ENCODE results near the gene ARL4C. TPM values are rescaled to one million over a fixed set of nuclear protein-coding genes. Genes with fewer than 3 reads are reported as not detected.
A peak's percentile ranks its signal among the peaks of the same experiment; 100 is the strongest.

The ARL4C gene
- polyA plus RNA-seq, 1 of the 3 experiments (the other 2 are of a cell fraction) = 24.0 TPM

DNA sequence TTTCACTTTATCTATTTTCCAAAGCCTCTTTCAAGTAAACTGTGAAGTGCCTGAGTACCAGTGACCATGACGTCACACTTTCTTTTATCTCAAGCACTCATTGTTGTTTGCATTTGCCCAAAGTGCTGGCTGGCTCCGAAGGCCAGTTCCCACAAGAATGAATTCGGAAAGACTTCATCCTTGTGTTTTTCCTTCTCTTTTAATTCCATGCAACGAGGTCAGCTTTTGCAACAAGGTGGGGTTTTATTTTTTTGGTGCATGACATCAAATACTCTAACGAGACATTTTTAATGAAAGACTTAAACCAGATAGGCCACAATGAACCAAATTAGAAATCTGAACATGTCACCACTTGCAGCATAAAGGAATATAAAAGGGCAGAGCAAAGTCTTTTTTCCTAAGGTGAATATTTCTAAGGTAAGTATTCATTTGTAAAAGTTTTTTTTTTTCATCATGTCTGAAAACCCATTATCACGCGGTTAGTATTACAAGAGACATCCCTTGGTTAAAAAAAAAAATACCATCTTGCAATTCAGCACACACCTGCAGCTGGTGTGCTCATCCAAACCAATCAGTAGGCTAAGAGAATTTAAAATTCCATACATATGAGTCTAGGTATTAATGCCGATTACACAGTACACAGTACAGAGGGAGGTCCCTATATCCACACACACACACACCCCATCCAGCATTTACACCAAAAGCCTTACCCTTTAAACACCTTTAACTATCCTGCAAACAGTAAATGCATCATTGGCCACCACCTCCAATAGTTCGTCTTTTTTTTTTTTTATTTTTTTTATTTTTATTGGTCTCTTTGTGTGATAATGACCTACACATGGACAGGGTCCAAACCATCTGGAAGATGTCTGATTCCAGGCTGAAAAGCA, 2.3 kb downstream of the ARL4C start:
- Histone ChIP-seq H3K9me3 (no peaks in the 10 kb centered on the region), H3K27me3 (ENCODE audit: insufficient read depth) (no peaks in the 10 kb centered on the region), H2AFZ (ENCODE audit: low read depth) (no peak overlapping the region), H3K9me2 (no peaks in the 10 kb centered on the region), H3K4me2 (peak overlapping the region; percentile 94), H3K36me3 (replicated peaks in 1 of 2; ENCODE audit: control insufficient read depth in 1 of 2, insufficient read depth in 2 of 2, low read length in 1 of 2) (peaks cover 0 to 4% of the 10 kb centered on the region in 2 experiments), H3K4me1 (ENCODE audit: control insufficient read depth in 1 of 2, insufficient read depth in 2 of 2, low read depth in 1 of 2, low read length in 1 of 2) (peaks cover 0 to 21% of the 10 kb centered on the region in 2 experiments; a peak in 2 of 4 replicates), H3K4me3 (ENCODE audit: low read depth in 2 of 2, low read length in 1 of 2) (peak overlapping the region; percentile 70 to 90), H3K79me2 (ENCODE audit: insufficient read depth) (peaks cover 56% of the 10 kb centered on the region), H3F3A (replicated peaks; ENCODE audit: insufficient read depth) (peaks cover 5% of the 10 kb centered on the region), H3K27ac (ENCODE audit: low read depth in 2 of 2, low read length in 1 of 2) (peak overlapping the region; percentile 13 to 76; a peak in 1 of 4 replicates), H3K9ac (peak overlapping the region; percentile 80), H4K20me1 (ENCODE audit: insufficient read depth) (peaks cover 50% of the 10 kb centered on the region)
- ChIA-PET CTCF (interaction anchor here (0.6 to 5.0 kb wide), 7 partner anchors 28 to 359 kb away, joined by 3 to 39 read pairs (median 4); no protein-coding TSS in a partner anchor), POLR2A (no interaction called here)
- WGBS (ENCODE audit: low lambda C conversion rate) = 17% methylated on average over 9 of the region's 9 CpGs
- DNase-seq = no peak
- TF ChIP-seq NFIC (IDR thresholded peaks at IDR 0.05; ENCODE audit: borderline replicate concordance) = peak; percentile 27; the same call in 1 of the 2 replicates
- no peak for TF ChIP-seq JUND (IDR thresholded peaks at IDR 0.05)
- TF ChIP-seq RCOR1 (IDR thresholded peaks at IDR 0.05; ENCODE audit: low read length) = no peak
- no peak for TF ChIP-seq RXRA (IDR thresholded peaks at IDR 0.05; ENCODE audit: borderline replicate concordance, low read depth)

DNA sequence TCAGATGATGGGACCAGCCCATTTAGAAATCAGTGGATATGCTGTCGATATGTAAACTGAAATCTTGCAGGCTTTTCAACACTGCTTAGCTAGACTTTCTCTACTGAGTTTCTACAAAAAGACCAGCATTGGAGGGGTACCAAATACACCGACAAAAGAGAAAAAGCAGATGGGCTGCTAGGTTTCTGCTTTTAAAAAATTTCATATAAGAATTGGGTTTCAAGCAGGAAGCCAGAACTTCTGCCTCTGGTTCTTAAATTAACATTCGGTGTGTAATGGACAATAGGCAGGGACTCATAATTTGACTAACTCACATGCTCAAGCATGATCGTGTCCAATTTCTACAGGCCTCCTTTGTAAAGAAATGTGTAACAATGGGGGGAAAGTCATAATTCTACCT, 3.1 kb downstream of the ARL4C start:
- Histone ChIP-seq H3K4me3 (ENCODE audit: low read depth in 2 of 2, low read length in 1 of 2) (peak overlapping the region; percentile 70 to 90), H2AFZ (ENCODE audit: low read depth) (no peak overlapping the region), H3K79me2 (ENCODE audit: insufficient read depth) (peaks cover 57% of the 10 kb centered on the region), H3F3A (replicated peaks; ENCODE audit: insufficient read depth) (peaks cover 5% of the 10 kb centered on the region), H3K4me1 (ENCODE audit: control insufficient read depth in 1 of 2, insufficient read depth in 2 of 2, low read depth in 1 of 2, low read length in 1 of 2) (peaks cover 0 to 21% of the 10 kb centered on the region in 2 experiments; a peak in 2 of 4 replicates), H3K27me3 (ENCODE audit: insufficient read depth) (no peaks in the 10 kb centered on the region), H4K20me1 (ENCODE audit: insufficient read depth) (peaks cover 50% of the 10 kb centered on the region), H3K9me3 (no peaks in the 10 kb centered on the region), H3K9ac (peak overlapping the region; percentile 80), H3K27ac (ENCODE audit: low read depth in 2 of 2, low read length in 1 of 2) (no peak overlapping the region; a peak in 1 of 4 replicates), H3K4me2 (peak overlapping the region; percentile 94), H3K36me3 (replicated peaks in 1 of 2; ENCODE audit: control insufficient read depth in 1 of 2, insufficient read depth in 2 of 2, low read length in 1 of 2) (peaks cover 0 to 4% of the 10 kb centered on the region in 2 experiments), H3K9me2 (no peaks in the 10 kb centered on the region)
- ChIA-PET CTCF (interaction anchor here (1.0 to 4.3 kb wide), 2 partner anchors 51 to 204 kb away, joined by 4 to 27 read pairs; no protein-coding TSS in a partner anchor), POLR2A (no interaction called here)
- WGBS (ENCODE audit: low lambda C conversion rate) = 42% methylated on average over 4 of the region's 4 CpGs
- TF ChIP-seq RCOR1 (IDR thresholded peaks at IDR 0.05; ENCODE audit: low read length) = no peak
- TF ChIP-seq, protein P1, sequence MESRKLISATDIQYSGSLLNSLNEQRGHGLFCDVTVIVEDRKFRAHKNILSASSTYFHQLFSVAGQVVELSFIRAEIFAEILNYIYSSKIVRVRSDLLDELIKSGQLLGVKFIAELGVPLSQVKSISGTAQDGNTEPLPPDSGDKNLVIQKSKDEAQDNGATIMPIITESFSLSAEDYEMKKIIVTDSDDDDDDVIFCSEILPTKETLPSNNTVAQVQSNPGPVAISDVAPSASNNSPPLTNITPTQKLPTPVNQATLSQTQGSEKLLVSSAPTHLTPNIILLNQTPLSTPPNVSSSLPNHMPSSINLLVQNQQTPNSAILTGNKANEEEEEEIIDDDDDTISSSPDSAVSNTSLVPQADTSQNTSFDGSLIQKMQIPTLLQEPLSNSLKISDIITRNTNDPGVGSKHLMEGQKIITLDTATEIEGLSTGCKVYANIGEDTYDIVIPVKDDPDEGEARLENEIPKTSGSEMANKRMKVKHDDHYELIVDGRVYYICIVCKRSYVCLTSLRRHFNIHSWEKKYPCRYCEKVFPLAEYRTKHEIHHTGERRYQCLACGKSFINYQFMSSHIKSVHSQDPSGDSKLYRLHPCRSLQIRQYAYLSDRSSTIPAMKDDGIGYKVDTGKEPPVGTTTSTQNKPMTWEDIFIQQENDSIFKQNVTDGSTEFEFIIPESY (IDR thresholded peaks at IDR 0.05; ENCODE audit: borderline replicate concordance, low read depth) = no peak
- TF ChIP-seq POLR2AphosphoS5 (IDR thresholded peaks at IDR 0.05; ENCODE audit: low read depth, low read length) = no peak
- TF ChIP-seq, protein P2, sequence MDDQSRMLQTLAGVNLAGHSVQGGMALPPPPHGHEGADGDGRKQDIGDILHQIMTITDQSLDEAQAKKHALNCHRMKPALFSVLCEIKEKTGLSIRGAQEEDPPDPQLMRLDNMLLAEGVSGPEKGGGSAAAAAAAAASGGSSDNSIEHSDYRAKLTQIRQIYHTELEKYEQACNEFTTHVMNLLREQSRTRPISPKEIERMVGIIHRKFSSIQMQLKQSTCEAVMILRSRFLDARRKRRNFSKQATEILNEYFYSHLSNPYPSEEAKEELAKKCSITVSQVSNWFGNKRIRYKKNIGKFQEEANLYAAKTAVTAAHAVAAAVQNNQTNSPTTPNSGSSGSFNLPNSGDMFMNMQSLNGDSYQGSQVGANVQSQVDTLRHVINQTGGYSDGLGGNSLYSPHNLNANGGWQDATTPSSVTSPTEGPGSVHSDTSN (IDR thresholded peaks at IDR 0.05) = no peak
- TF ChIP-seq GABPA (IDR thresholded peaks at IDR 0.05; ENCODE audit: low read depth) = no peak
- TF ChIP-seq MXI1 (IDR thresholded peaks at IDR 0.05; ENCODE audit: low read depth, low read length) = no peak
- TF ChIP-seq CHD2 (IDR thresholded peaks at IDR 0.05; ENCODE audit: low read length, partially characterized antibody) = no peak
- TF ChIP-seq EZH2phosphoT487 (IDR thresholded peaks at IDR 0.05; ENCODE audit: borderline replicate concordance, low read depth) = no peak
- no peak for TF ChIP-seq NRF1 (IDR thresholded peaks at IDR 0.05; ENCODE audit: low read depth, low read length)
- TF ChIP-seq, protein P3, sequence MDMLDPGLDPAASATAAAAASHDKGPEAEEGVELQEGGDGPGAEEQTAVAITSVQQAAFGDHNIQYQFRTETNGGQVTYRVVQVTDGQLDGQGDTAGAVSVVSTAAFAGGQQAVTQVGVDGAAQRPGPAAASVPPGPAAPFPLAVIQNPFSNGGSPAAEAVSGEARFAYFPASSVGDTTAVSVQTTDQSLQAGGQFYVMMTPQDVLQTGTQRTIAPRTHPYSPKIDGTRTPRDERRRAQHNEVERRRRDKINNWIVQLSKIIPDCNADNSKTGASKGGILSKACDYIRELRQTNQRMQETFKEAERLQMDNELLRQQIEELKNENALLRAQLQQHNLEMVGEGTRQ (IDR thresholded peaks at IDR 0.05; ENCODE audit: borderline replicate concordance, low read depth, low read length) = no peak
- TF ChIP-seq TAF1 (IDR thresholded peaks at IDR 0.05; ENCODE audit: borderline replicate concordance, low read depth, low read length) = no peak
- no peak for DNase-seq

Data from SK-N-SH (cell line).